NB4 (cell line): ENCODE measurements around the gene CDK14.
"Not testable (repeated sequence)": the region's sequence is repeated elsewhere in the genome, so short reads cannot be mapped to it uniquely, and the experiment has no call there.

Experiments
- DNase-seq: peaks from one replicate; pipeline ENCODE4 v3.0.0; 2010; ENCODE audit warnings: low read depth
- H3K4me3 ChIP-seq: one replicate; pipeline ENCODE4 v1.5.1; 2011; ENCODE audit warnings: mild to moderate bottlenecking, low read depth, low read length, moderate library complexity
- CTCF ChIP-seq: IDR thresholded peaks from one replicate; pipeline ENCODE4 v1.5.1; 2012; ENCODE audit warnings: low read depth, low read length
- MAX ChIP-seq: IDR thresholded peaks from 2 replicates; pipeline ENCODE4 v1.6.1; 2011; ENCODE audit warnings: low read depth, low read length
- MYC ChIP-seq: IDR thresholded peaks from 2 replicates; pipeline ENCODE4 v1.6.1; 2011; ENCODE audit warnings: low read depth, low read length
- POLR2A ChIP-seq: IDR thresholded peaks from 2 replicates; pipeline ENCODE4 v1.6.1; 2011; ENCODE audit warnings: mild to moderate bottlenecking; ENCODE audit not compliant: insufficient read length; ENCODE audit errors: extremely low read depth

The CDK14 gene

DNA sequence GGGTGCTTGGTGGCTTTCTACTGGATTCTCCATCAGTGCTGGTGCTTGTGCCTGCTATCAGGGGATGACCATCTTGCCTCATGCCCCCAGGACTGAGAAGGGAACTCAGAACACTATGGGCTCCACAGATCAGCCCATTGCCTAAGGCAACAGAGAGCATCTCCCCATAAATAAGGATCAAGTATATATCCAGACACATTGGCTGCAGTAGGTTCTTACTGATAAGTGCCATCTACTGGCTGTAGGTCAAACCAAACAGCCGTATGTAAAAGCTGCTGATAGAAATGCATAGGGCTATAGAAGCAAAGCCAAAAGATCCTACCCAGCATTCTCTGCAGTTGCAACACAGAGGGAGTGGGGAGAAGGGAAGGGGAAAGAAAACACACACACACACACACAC, 153.7 kb downstream of the CDK14 start:
- TF ChIP-seq CTCF (peak; percentile 42), MAX (no peak)
- no peak overlapping the region for H3K4me3 ChIP-seq
- DNase-seq: peak; percentile 56

GRCh38 chr7:90751595-90751994, 155.5 kb downstream of the CDK14 start:
- TF ChIP-seq MAX: no peak
- no peak for TF ChIP-seq MYC
- TF ChIP-seq POLR2A: no peak
- no peak for TF ChIP-seq CTCF
- DNase-seq: no peak
- H3K4me3 ChIP-seq: no peak overlapping the region

DNA sequence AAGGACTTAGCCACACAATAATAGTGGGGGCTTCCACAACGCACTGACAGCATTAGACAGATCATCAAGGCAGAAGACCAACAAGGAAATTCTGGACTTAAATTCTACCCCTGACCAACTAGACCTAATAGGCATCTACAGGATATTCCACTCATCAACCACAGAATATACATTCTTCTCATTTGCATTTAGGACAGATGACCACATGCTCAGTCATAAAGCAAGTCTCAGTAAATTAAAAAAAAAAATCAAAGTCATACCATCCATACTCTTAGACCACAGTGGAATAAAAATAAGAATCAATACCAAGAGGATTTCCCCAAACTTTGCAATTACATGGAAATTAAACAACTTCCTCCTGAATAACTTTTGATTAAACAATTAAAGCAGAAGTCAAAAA, 155.9 kb downstream of the CDK14 start:
- TF ChIP-seq MYC (no peak), MAX (no peak), POLR2A (no peak), CTCF (no peak)

DNA sequence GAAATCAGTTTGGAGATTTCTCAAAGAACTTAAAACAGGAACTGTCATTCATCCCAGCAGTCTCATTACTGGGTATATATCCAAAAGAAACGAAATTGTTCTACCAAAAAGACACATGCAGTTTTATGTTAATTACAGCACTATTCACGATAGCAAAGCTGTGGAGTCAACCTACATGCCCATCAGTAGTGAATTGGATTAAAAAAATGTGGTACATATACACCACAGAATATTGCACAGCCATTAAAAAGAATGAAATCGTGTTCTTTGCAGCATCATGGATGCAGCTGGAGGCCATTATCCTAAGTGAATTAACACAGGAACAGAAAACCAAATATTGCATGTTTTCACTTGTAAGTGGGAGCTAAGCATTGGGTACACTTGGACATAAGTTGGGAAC, 158.9 kb downstream of the CDK14 start:
- no peak overlapping the region for H3K4me3 ChIP-seq
- no peak for DNase-seq
- no peak for TF ChIP-seq MAX
- no peak for TF ChIP-seq POLR2A
- no peak for TF ChIP-seq CTCF
- TF ChIP-seq MYC: no peak

More for the DNA sequence above, 155.9 kb downstream of the CDK14 start:
- no peak for DNase-seq
- H3K4me3 ChIP-seq: no peak overlapping the region

GRCh38 chr7:90756366-90756765, 160.2 kb downstream of the CDK14 start:
- H3K4me3 ChIP-seq: no peak overlapping the region
- no peak for DNase-seq
- TF ChIP-seq POLR2A: no peak
- TF ChIP-seq MAX: no peak
- no peak for TF ChIP-seq CTCF
- no peak for TF ChIP-seq MYC

GRCh38 chr7:90757565-90757950, 161.4 kb downstream of the CDK14 start:
- not testable (repeated sequence) for H3K4me3 ChIP-seq, DNase-seq
